Measurements from ENCODE around the gene DCST2.

DNA sequence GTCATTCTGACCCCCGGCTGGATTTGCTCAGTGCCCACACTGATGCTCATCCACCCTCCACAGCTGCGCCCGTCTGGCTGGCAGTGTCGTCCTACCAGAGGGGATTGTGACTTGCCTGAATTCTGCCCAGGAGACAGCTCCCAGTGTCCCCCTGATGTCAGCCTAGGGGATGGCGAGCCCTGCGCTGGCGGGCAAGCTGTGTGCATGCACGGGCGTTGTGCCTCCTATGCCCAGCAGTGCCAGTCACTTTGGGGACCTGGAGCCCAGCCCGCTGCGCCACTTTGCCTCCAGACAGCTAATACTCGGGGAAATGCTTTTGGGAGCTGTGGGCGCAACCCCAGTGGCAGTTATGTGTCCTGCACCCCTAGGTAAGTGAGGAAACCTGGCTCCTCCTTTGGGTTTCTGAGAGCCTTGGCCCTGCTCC is 24.2 kb upstream of the DCST2 start:
- TF ChIP-seq, protein P1, sequence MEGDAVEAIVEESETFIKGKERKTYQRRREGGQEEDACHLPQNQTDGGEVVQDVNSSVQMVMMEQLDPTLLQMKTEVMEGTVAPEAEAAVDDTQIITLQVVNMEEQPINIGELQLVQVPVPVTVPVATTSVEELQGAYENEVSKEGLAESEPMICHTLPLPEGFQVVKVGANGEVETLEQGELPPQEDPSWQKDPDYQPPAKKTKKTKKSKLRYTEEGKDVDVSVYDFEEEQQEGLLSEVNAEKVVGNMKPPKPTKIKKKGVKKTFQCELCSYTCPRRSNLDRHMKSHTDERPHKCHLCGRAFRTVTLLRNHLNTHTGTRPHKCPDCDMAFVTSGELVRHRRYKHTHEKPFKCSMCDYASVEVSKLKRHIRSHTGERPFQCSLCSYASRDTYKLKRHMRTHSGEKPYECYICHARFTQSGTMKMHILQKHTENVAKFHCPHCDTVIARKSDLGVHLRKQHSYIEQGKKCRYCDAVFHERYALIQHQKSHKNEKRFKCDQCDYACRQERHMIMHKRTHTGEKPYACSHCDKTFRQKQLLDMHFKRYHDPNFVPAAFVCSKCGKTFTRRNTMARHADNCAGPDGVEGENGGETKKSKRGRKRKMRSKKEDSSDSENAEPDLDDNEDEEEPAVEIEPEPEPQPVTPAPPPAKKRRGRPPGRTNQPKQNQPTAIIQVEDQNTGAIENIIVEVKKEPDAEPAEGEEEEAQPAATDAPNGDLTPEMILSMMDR (IDR thresholded peaks at IDR 0.05; ENCODE audit: extremely low read depth in 1 of 2, insufficient read depth in 1 of 2, low read depth in 1 of 2, low read length in 2 of 2): no peak
- TF ChIP-seq POLR2AphosphoS5 (IDR thresholded peaks at IDR 0.05; ENCODE audit: insufficient read depth, low read depth, low read length) (no peak), POLR2A (IDR thresholded peaks at IDR 0.05; ENCODE audit: low read depth, low read length) (no peak)

Measured in endothelial cell of umbilical vein (primary cell).